A549 treated with GW870086 at 1 μM for 4 hours (cell line): Measurements from ENCODE around the gene PTPN3. TPM values are rescaled to one million over a fixed set of nuclear protein-coding genes. Genes with fewer than 3 reads are reported as not detected.

Experiments
- total RNA-seq: library from RNA; stranded (reverse); fragments of 200-300 nt; extraction: Qiagen RNA extraction; gene quantifications from 5 replicates; pipeline ENCODE4 v1.2.3, GENCODE V29; 2022; ENCODE audit warnings: low read depth

PTPN3 gene, protein sequence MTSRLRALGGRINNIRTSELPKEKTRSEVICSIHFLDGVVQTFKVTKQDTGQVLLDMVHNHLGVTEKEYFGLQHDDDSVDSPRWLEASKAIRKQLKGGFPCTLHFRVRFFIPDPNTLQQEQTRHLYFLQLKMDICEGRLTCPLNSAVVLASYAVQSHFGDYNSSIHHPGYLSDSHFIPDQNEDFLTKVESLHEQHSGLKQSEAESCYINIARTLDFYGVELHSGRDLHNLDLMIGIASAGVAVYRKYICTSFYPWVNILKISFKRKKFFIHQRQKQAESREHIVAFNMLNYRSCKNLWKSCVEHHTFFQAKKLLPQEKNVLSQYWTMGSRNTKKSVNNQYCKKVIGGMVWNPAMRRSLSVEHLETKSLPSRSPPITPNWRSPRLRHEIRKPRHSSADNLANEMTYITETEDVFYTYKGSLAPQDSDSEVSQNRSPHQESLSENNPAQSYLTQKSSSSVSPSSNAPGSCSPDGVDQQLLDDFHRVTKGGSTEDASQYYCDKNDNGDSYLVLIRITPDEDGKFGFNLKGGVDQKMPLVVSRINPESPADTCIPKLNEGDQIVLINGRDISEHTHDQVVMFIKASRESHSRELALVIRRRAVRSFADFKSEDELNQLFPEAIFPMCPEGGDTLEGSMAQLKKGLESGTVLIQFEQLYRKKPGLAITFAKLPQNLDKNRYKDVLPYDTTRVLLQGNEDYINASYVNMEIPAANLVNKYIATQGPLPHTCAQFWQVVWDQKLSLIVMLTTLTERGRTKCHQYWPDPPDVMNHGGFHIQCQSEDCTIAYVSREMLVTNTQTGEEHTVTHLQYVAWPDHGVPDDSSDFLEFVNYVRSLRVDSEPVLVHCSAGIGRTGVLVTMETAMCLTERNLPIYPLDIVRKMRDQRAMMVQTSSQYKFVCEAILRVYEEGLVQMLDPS
- 16.0 to 21.4 TPM (median 18.5 TPM) in 5 replicates for total RNA-seq

DNA sequence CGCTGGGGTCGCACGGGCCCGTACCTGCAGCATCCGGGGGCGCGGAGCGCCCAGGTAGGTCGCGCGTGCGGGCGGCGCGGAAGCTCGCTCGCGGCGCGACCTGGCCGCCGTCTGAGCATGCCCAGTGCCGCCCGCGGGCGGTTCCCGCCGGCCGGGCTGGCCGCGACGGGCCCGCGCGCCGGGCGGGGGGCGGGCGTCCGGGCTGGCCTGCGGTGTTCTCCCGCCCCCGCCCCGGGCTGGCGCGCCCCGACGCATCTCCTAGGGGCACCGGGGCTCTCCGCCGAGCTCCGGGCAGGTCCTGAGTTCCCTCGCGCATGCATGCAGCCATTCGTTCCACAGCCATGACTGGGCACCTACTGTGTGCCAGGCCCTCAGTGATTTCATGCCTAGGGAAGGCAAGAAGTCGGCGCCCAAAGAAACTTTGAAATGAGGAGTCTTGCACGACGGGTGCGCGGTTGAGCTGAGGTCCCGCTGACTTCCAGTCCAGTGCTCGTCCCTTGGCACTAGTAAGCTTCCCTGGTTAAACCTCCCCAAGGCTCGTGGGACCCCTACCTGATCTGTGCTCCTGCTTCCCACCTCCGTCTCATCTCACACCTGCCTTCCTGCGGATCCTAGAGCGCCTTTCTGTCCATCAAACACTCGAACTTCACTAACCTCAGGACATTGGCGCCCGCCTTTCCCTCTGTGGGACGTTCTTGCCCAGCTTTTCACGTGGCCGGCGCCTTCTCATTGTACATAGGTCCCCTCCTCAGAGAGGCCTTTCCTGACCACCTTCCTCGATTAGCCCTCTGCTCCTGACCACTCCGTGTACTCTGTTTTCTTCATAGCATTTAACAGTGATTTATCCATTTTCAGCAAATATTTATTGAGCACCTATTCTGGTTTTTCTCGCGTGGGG lies at the start of gene PTPN3:
Gene PTPN3 (minus strand): TSS at position 113 of the 898 bp plus-strand sequence. CDS start 34,873 bp downstream, outside the sequence.

Other genes with a start within 250 kb of the PTPN3 start
- 17.9 to 21.3 TPM (median 20.6 TPM) in 5 replicates for gene EPB41L4B, start 177.2 kb downstream of the PTPN3 start, total RNA-seq